Hepatic stellate cell (primary cell): Measurements from ENCODE around the gene COL8A2.
A peak's percentile ranks its signal among the peaks of the same experiment; 100 is the strongest.

Source experiments
- DNase-seq: peaks from one replicate; pipeline ENCODE4 v3.0.0; 2011; ENCODE audit warnings: low spot score

Gene COL8A2

DNA sequence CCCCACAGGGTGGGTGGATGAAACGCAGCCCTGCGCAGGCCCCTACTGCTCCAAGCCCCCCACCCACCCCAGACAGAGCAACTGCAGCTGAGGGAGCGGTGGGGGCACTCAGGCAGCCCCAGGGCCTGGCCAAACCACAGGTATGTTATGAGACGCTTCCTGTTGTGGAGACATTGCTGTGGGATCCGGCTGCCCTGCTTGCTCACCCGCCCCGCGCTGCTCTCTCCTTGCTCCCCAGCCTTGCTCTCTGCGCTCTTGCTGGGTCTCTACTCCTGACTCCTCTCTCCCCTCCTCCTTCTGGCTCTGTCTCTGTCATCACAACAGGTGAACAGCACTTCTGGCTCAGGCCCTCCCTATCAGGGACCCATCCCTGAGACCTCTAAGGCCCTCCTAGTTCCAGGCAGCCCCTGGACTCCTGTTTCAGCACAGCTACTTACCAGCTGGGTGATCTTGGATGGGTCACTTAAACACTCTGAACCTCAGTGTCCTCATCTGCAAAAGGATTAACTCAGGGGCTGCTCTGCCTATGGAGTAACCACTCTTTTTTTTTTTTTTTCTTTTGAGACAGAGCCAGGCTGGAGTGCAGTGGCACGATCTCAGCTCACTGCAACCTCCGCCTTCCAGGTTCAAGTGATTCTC lies 15.9 kb downstream of the COL8A2 start:
- DNase-seq, result peak; percentile 85

GRCh38 chr1:36108314-36108713 lies 16.7 kb downstream of the COL8A2 start:
- DNase-seq, result no peak

DNA sequence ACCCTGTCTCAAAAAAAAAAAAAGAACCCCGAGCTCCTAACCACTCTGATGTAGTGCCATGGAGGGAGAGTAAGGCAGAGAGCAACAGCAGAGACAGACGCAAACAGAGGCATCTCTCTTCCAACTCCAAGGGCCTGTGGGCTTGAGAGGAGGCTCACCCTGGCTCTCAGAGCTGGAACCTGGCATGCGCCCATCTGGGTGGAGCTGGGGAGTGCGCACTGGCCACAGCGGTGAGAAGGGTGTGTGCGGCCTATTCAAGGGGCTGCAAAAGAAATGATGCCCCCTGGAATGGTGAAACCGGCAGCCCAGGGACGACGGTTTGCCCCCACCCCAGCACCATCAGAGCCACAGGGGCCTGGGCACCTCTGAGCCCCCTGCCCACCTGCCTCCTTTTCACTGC lies 17.6 kb downstream of the COL8A2 start:
- DNase-seq, result no peak

DNA sequence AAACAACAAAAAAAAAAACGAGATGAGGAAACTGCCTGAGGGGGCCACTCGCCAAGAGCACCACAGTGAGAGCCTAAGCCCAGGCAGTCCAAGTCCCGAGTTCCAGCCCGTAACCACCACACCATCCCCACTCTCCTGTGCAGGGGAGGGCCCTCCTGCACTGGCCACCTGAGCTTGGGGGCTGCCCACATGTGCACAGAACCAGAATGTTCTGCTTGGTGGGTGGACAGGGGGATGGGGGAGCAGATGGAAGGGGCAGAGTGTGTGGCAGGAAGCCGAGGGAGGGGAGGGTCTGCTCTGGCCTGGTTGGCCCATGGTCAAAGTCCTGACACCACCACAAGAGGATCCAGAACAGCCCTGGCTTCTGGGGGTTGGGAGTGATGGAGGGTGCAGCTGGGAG lies 18.8 kb downstream of the COL8A2 start:
- no peak for DNase-seq

DNA sequence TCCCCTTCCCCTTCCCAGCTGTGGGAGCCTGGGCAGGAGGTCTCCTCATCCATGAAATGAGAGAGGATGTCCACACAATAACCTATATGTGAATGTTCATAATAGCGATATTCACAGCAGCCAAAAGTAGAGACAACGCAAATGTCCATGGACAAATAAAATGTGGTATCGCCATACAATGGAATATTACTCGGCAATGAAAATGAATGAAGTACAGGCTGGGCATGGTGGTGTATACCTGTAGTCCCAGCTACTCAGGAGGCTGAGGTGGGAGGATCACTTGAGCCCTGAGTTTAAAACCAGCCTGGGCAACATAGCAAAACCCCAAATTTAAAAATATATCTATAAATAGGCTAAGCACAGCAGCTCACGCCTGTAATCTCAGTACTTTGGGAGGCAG lies 23.5 kb downstream of the COL8A2 start:
- DNase-seq, result no peak

GRCh38 chr1:36100376-36100775 lies 24.6 kb downstream of the COL8A2 start:
- DNase-seq, result no peak

DNA sequence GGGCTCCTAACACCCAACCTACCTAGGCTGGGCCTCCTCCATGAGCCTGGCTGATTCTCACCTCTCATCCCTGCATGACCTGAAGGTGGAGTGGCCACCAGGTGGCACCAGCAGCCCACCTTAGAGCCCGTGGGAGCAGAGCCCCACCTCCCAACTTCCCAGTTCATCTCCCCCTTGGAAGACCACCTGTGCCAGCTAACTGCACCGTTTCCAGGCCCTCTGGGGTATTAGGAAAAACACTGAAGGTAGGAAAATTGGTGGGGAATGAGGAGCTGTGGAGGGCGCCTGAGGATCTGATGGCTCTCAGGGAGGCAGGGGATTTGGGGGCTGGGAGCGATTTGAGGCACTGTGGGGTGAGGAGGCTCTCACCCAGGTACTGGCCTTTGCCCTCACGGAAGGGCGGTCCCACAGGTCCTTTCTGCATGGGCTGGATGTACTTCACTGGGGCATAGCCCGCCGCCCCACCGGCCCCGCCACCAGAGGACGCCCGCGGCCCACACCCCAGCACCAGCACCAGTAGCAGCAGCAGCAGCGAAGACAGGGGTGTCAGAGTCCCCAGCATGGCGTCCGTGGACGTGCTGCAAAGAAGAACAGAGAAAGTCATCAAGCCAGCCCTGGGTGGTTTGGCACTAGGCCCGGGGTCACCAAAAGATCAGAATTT lies 25.2 kb downstream of the COL8A2 start:
- DNase-seq, result peak; percentile 90

GRCh38 chr1:36098650-36099365 lies 26.2 kb downstream of the COL8A2 start:
- no peak for DNase-seq

DNA sequence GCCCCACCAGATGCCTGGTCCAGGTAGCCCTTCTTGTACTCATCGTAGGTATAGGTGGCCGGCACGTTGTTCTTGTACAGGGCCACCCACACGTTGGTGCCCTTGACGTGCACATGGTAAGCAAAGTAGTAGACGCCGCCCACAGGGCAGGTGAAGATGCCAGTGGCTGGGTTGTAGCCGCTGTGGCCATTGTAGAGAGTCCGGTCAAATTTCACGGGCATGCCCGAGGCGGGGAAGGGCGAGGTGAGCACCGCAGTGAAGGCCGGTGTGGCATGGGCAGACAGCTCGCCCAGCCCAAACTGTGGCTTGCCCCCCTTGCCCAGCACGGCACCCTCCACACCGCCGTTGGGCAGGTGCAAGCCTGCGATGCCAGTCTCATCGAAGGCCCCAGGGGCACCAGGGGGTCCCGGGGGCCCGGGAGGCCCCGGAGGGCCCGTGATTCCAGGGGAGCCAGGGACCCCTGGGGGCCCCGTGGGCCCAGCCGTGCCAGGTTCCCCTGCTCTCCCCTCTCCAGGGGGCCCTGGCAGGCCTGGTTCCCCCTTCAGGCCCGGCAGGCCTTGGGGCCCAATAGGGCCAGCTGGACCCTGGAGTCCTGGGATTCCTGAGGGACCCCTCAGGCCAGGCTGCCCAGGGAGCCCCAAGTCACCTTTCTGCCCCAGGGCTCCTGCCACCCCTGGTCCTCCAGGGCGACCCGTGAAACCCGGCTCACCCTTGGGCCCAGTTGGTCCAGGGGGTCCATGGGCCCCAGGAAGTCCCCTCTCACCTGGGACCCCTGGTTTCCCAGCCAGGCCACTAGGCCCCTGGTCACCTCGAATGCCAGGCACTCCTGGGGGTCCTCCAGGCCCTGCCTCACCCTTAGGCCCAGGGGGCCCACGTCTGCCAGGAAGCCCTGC lies 27.1 kb downstream of the COL8A2 start:
- DNase-seq, result no peak

DNA sequence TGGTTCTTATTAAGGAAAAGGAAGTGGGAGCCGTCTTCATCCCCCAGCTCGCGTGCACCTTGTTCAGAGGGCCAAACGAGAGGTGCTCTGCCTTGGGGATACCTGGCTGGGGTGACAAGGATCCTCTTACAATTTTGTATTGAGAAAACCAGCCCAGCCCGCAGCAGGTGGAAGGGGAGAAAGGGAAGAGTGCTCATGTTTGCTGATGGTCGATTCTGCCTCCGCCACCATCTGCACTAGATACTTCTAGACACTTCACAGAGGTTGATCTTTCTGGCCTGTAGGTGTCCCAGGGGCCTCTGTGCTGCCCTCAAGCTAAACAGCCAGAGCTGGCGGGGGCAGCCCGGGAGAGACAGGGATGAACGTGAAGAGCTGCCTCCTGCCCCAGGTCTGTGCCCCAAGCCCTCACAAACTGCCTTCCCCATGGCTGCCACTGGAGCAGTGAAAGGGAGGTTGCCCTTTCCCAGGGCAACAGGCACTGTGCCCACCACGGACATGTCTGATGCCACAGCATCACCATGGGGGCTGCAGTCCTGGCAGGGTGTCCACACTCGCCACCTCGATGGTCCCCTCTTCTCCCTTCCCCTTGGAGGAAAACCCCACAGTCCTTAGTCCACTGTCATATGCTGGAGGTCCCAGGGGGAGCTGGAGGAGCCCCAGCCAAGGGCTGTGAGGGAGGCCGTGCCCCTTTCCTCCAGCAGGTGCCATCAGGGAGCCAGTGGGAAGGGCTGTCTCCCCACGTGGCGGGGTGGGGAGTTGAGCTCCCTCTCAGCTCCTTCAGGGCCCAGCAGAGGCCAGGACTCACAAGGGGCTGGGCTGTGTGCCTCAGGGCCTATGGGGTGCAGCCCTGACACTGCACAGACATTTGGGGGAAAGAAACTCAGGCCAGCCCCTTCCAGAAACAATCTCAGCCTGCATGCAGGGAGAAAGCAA lies 28.3 kb downstream of the COL8A2 start:
- peak; percentile 53 for DNase-seq

DNA sequence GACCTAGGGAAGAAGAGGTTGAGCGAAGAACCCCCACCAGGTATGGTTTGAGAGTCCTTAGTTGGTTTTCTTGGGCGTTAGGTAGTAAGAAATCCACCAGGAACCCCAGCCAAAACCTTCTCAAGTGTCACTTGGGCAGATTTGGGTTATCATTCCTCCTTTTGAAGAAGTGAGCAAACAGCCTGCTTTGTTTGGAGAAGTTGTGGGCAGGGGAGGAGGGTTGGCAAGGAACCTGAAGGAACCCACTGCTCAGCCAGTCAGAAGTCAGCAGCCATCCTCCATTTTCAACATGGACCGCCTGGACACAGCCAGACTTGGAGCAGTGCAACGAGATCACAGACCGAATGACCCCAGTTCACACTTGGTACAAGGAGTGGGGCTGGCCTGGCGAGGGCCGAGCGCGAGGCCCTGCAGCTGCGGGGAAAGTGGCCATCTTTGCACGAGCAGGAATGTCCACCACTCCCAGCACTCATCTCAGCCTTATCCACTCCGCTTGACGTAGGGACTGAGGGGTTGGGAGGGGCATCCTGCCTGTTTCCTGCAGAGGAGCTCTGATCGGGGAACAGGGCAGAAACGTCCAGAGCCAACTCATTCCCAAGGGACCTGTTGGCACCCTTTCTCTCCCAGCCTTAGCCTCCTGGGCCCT lies 29.1 kb downstream of the COL8A2 start:
- DNase-seq, result no peak

GRCh38 chr1:36094621-36095061 lies 30.4 kb downstream of the COL8A2 start:
- DNase-seq, result no peak

DNA sequence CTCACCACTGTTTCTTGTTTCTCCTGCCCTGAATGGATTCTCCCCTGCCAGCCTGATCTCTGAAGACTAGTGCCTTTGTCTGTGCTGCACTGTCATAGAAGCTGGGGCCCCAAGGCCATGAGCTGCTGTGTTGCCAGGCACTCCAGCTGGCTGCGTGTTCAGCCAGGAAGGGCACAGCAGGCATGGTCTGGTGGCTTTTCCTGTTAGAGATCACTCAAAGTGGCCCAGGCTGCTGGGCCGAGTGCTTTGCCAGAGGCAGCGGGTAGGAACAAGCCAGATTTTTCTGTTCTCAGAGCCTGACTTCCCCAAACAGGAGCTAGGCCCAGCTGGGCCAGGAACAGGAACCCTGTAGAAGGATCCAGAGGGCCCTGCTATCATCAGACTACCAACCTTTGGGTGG lies 31.1 kb downstream of the COL8A2 start:
- no peak for DNase-seq

DNA sequence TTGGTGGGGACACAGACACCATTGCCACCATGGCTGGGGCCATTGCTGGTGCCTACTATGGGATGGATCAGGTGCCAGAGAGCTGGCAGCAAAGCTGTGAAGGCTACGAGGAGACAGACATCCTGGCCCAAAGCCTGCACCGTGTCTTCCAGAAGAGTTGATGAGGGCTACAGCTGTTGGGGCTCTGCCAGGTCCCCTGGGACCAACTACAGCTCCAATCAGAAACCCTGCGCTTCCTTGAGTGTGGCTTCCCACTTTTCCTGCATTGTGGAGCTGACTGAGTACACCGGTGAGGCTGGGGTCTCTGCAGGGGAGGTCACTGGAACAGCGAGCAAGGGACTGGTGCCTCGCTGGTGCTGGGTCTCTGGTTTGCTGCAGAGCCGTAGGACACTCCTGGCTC lies 31.8 kb downstream of the COL8A2 start:
- no peak for DNase-seq

- no peak for DNase-seq
Measured at GRCh38 chr1:36092798-36093185, 32.2 kb downstream of the COL8A2 start.

GRCh38 chr1:36092166-36092797 lies 32.7 kb downstream of the COL8A2 start:
- no peak for DNase-seq

DNA sequence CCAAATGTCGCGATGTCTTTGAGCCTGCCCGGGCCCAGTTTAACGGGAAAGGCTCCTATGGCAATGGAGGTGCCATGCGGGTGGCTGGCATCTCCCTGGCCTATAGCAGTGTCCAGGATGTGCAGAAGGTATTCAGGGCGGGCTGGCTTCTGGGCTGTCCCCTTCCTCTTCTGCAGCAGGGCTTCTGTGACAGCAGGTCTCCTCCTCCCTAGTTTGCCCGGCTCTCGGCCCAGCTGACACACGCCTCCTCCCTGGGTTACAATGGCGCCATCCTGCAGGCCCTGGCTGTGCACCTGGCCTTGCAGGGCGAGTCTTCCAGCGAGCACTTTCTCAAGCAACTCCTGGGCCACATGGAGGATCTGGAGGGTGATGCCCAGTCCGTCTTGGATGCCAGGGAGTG lies 33.3 kb downstream of the COL8A2 start:
- DNase-seq, result no peak

DNA sequence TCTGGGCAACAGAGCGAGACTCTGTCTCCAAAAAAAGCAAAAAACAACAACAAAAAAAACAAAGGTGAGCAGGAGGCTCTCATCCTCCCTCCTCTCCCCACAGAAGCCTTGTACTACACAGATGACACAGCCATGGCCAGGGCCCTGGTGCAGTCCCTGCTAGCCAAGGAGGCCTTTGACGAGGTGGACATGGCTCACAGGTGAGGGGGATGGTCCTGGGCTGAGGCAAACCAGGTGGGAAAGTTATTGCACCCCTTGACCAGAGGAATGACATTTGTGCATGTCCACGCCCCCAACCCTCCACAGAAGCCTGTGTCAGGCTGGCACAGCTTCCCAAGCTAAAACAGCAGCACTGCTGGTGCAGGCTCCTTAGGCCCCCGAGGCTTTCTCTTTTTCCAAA lies 33.9 kb downstream of the COL8A2 start:
- no peak for DNase-seq

- DNase-seq, result peak; percentile 59
Measured at GRCh38 chr1:36089393-36090121, 35.5 kb downstream of the COL8A2 start.
